Ishikawa (cell line): ENCODE results near the gene GMNN.

Experiments
- CEBPB ChIP-seq: IDR thresholded peaks from 2 replicates; pipeline ENCODE4 v1.6.1; 2012
- CREB1 ChIP-seq: IDR thresholded peaks from 2 replicates; pipeline ENCODE4 v1.6.1; 2012; ENCODE audit warnings: low read depth
- EGR1 ChIP-seq: IDR thresholded peaks from 2 replicates; pipeline ENCODE4 v1.6.1; 2012
- EP300 ChIP-seq: IDR thresholded peaks from 2 replicates; pipeline ENCODE4 v1.6.1; 2012; ENCODE audit warnings: borderline replicate concordance
- FOXM1 ChIP-seq: IDR thresholded peaks from 2 replicates; pipeline ENCODE4 v1.6.1; 2012; ENCODE audit warnings: low read depth, borderline replicate concordance
- MAX ChIP-seq: IDR thresholded peaks from 2 replicates; pipeline ENCODE4 v1.6.1; 2012
- NFIC ChIP-seq: IDR thresholded peaks from 2 replicates; pipeline ENCODE4 v1.6.1; 2012
- RAD21 ChIP-seq: IDR thresholded peaks from 2 replicates; pipeline ENCODE4 v1.6.1; 2012; ENCODE audit warnings: low read depth
- REST ChIP-seq: IDR thresholded peaks from 2 replicates; pipeline ENCODE4 v1.6.1; 2012; ENCODE audit warnings: low read depth, mild to moderate bottlenecking
- TAF1 ChIP-seq: IDR thresholded peaks from 2 replicates; pipeline ENCODE4 v1.6.1; 2012; ENCODE audit warnings: low read depth, mild to moderate bottlenecking
- TCF12 ChIP-seq: IDR thresholded peaks from 2 replicates; pipeline ENCODE4 v1.6.1; 2012; ENCODE audit warnings: low read depth
- TEAD4 ChIP-seq: IDR thresholded peaks from 2 replicates; pipeline ENCODE4 v1.6.1; 2012
- YY1 ChIP-seq: IDR thresholded peaks from 2 replicates; pipeline ENCODE4 v1.6.1; 2012; ENCODE audit warnings: low read depth
- ZBTB7A ChIP-seq: IDR thresholded peaks from 2 replicates; pipeline ENCODE4 v1.6.1; 2012; ENCODE audit warnings: low read depth
- TF ChIP-seq, protein P1 (sequence below): IDR thresholded peaks from 2 replicates; pipeline ENCODE4 v1.6.1; 2012

The GMNN gene

GRCh38 chr6:24743265-24743943, 31.3 kb upstream of the GMNN start:
- TF ChIP-seq TEAD4 (no peak), YY1 (peak; percentile 74)

DNA sequence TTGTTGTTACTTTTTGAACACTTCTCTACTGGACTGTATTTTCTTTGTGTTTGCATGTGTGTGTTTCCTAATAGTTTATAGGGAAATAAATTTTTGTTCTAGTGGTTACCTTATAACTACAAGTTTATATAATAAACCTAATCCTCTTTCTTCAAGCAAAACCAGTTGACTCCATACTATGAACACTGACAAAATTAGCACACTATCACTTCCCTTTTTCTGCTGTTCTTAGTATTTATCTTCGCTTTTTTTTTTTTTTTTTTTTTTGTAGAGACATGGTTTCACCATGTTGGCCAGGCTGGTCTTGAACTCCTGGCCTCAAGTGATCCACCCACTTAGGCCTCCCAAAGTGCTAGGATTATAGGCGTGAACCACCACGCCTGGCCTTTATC, 30.8 kb upstream of the GMNN start:
- no peak for TF ChIP-seq EGR1
- no peak for TF ChIP-seq TAF1
- TF ChIP-seq, protein P1, sequence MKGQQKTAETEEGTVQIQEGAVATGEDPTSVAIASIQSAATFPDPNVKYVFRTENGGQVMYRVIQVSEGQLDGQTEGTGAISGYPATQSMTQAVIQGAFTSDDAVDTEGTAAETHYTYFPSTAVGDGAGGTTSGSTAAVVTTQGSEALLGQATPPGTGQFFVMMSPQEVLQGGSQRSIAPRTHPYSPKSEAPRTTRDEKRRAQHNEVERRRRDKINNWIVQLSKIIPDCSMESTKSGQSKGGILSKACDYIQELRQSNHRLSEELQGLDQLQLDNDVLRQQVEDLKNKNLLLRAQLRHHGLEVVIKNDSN: no peak
- no peak for TF ChIP-seq ZBTB7A
- no peak for TF ChIP-seq MAX
- no peak for TF ChIP-seq NFIC
- no peak for TF ChIP-seq CREB1
- TF ChIP-seq TEAD4: no peak
- no peak for TF ChIP-seq EP300
- no peak for TF ChIP-seq REST

- TF ChIP-seq MAX: no peak
- TF ChIP-seq YY1: no peak
- TF ChIP-seq EGR1: no peak
- no peak for TF ChIP-seq TCF12
- TF ChIP-seq NFIC: no peak
- TF ChIP-seq RAD21: no peak
- no peak for TF ChIP-seq TEAD4
- no peak for TF ChIP-seq CEBPB
- no peak for TF ChIP-seq ZBTB7A
- TF ChIP-seq FOXM1: no peak
- TF ChIP-seq, protein P1: no peak
- no peak for TF ChIP-seq EP300
- TF ChIP-seq TAF1: no peak
- no peak for TF ChIP-seq REST
- no peak for TF ChIP-seq CREB1
Observed at GRCh38 chr6:24744911-24745310, 29.8 kb upstream of the GMNN start.

DNA sequence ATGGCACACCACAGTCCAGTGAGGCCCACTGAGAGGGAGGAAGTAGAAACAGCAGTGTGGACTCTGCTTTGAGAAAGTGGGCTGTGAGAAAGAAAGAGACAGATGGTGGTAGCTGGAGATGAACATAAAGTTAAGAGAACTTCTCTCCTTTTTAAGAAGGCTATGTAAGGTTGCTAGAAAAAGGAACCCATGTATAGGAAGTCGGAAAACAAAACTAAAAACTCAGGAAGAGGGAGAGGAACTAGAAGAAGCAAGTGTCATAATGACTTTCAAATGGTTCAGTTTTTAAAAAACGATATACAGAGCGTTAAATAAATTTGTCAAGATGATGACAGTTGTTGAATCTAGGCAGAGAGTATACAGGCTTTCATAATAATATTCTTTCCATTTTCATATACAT, 25.4 kb upstream of the GMNN start:
- TF ChIP-seq CEBPB (no peak), TAF1 (no peak), FOXM1 (no peak), ZBTB7A (no peak), EP300 (no peak)

DNA sequence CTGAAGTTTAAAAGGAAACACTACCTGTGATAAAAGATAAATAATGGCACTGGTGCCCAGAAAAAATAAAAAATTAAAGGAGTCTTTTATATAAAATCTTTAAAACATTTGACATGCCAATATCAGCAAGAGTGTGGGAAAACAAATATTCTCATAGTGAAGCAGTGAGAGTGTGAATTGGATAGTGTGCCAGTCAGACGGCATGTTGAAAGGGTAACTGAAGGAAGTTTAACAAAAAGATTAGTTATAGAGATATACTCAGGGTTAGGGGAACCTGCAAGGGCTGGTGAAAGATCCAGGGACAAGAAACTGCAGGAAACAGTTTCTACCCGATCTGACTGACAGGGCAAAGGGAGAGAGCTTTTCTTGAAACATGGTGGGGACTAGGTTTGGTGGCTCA, 22.2 kb upstream of the GMNN start:
- TF ChIP-seq EP300 (no peak), ZBTB7A (no peak), MAX (no peak), NFIC (no peak), FOXM1 (no peak), REST (no peak), RAD21 (no peak), YY1 (no peak), CEBPB (no peak), TEAD4 (no peak), CREB1 (no peak), EGR1 (no peak), TAF1 (no peak), TCF12 (no peak)
- TF ChIP-seq, protein P1: no peak
